ENCODE measurements around the gene GASK1A.

GRCh38 chr3:43034911-43035310, 55.8 kb downstream of the GASK1A start:
- TF ChIP-seq RNF2 (IDR thresholded peaks at IDR 0.05; ENCODE audit: borderline replicate concordance, low read depth): no peak
- no peak for TF ChIP-seq CTCF (IDR thresholded peaks at IDR 0.05)
- TF ChIP-seq EP300 (IDR thresholded peaks at IDR 0.05): no peak
- no peak for TF ChIP-seq HES2 (IDR thresholded peaks at IDR 0.05)
- TF ChIP-seq KDM1A (IDR thresholded peaks at IDR 0.05; ENCODE audit: low read depth): no peak
- no peak for TF ChIP-seq MAX (IDR thresholded peaks at IDR 0.05)
- TF ChIP-seq POLR2A (IDR thresholded peaks at IDR 0.05; ENCODE audit: low read length): no peak
- TF ChIP-seq ESRRA (IDR thresholded peaks at IDR 0.05; ENCODE audit: borderline replicate concordance, low read length): no peak

Measured in A549 (cell line).